Activated CD4-positive, alpha-beta T cell treated with anti-CD3 and anti-CD28 coated beads, Interleukin-2, amount 50 U/mL, for 16 hours (primary cell): ENCODE data around the gene GADL1.

Source experiments
- DNase-seq: peaks from one replicate; pipeline ENCODE4 v3.0.0-alpha.2; 2020

Gene GADL1

GRCh38 chr3:30894521-30895251 is at the start of gene GADL1:
GADL1 (minus strand) TSS chr3:30894661; CDS start chr3:30894614, 47 bp downstream.
- DNase-seq, result peak; percentile 12

GRCh38 chr3:30944124-30944523 is 49.7 kb upstream of the GADL1 start:
- DNase-seq, result no peak

- no peak for DNase-seq
Observed at GRCh38 chr3:30943206-30943605, 48.7 kb upstream of the GADL1 start.

- no peak for DNase-seq
Observed at GRCh38 chr3:30941342-30941741, 46.9 kb upstream of the GADL1 start.

- DNase-seq, result no peak
Observed at GRCh38 chr3:30940740-30941139, 46.3 kb upstream of the GADL1 start.

DNA sequence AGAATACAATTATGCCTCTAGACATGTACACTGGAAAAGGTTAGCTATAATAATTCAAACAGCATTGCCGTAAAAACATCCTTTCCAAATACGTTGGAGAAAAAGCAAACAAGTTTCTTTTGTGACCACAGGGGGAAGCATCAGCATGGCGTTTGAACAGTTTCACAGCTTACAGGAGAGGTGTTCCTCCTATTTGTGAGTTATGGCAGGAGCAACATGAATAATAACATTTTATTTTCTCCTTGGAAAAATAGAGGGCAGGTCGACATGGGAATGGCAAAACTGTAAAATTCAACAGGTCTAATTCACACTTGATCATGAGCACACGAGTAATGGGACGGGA is 39.7 kb upstream of the GADL1 start:
- no peak for DNase-seq

DNA sequence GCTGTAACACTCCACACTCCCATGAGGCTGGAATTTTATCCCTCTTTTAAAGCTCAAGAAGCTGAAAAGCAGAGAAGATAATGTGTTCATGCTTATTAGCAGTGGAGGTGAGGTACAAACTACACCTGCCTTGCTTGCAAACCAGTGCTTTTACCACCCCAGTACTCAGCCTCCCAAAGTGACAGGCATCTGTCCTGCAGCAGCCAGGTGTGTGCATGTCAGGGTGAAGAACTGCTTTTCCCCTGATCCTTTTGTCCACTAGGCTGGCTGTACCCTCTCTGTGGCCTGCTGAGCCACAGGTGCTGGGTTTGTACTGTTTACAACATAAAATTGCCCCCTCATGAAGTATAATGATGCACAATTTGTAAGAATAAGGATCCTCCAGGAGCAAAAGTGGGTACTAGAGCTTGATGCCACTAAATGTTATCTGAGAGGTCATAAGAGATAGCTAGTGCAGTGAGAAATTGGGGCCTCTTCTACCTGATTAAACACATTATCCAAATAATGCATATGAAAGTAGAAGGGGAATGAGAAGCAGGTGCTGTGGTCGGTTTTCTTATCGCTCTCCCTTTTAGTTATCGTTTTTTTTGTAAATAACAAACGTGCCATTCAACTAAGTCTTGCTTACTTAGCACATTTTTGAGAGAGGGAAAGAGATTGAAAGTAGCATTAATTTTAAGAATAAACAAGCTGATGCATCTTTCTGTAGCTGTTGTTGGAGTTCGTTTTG is 39.2 kb upstream of the GADL1 start:
- no peak for DNase-seq

DNA sequence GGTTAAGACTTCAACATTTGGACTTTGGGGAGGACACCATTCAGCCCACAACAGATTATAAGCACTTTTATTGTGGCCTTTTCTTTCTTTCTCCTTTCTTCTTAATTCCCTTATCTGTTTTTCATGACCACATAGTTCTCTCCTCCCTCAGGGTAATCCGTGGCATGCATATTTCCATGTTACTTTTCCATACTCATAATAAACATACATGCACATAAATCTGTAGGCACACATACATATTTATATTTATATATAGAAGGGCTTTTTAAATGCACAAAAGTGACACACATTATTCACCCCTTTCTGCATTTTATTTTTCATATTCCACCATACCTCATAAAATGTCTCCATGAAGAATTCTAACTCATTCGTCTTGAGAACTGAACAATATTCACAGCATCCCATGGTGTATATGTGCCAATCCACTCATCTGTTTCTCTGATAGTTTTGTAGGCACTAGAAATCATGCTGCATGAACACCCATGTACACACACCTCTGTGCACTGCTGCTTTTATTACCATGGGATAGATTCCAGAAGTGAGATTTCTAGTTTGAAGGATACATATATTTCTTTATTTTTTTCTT is 38.1 kb upstream of the GADL1 start:
- no peak for DNase-seq

GRCh38 chr3:30924763-30925162 is 30.3 kb upstream of the GADL1 start:
- DNase-seq, result no peak

DNA sequence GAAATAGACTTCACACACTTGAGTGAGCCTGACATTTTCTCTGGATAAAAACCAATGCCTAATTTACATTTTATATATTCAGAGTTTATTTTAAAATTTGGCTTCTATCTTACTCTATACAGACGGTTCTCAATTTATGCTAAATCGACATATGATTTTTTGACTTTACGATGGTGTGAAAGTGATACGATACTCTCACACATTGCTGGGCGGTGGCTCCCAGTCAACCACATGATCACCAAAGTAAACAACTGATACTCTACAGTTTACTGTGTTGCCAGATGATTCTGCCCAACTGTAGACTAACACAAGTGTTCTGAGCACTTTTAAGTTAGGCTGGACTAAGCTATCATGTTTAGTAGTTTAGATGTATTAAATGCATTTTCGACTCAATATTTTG is 25.1 kb upstream of the GADL1 start:
- no peak for DNase-seq

GRCh38 chr3:30918761-30919160 is 24.3 kb upstream of the GADL1 start:
- no peak for DNase-seq

- DNase-seq, result no peak
Observed at GRCh38 chr3:30915782-30916181, 21.3 kb upstream of the GADL1 start.

- no peak for DNase-seq
Observed at GRCh38 chr3:30914696-30915095, 20.2 kb upstream of the GADL1 start.

GRCh38 chr3:30913176-30913575 is 18.7 kb upstream of the GADL1 start:
- DNase-seq, result no peak

- DNase-seq, result no peak
Observed at GRCh38 chr3:30912301-30912700, 17.8 kb upstream of the GADL1 start.

- DNase-seq, result no peak
Observed at GRCh38 chr3:30908456-30909037, 14.1 kb upstream of the GADL1 start.

DNA sequence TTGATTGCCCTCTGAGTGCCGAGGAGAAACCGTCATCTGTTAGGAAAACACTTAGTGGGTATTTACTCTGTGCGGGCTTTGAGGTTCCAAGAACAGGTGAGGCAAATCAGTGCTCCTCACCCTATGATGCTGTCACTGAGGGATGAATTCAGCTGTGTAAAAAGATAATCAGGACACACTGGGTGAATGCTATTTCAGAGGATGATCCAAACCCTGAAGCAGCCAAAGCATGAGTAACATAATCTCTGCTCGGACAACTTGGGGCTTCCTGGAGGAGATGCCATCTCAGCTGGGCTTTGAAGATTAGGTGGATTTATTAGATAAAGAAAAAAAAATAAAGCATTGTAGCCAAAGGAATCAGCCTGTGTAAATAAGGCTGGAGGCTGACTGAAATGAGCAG is 10.5 kb upstream of the GADL1 start:
- DNase-seq, result no peak

DNA sequence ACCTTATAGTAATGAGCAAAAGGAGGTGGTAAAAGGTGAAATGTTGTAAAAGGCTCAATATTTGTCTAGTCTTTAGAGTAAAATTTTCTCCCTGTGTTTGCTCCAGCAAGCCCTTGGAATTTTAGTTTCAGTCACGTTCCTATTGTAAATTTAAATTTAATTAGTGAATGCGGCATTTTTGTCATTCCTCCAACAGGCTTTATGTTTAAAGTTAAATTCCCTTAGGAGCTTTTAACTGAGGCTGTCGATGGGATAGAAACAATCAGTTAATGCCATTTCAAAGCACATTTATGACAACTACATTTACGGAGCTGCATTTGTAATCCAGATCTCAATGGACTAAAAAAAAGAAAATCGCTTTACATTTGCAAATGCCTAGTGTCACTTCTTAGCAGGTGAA is 868 bp upstream of the GADL1 start:
- DNase-seq, result no peak

DNA sequence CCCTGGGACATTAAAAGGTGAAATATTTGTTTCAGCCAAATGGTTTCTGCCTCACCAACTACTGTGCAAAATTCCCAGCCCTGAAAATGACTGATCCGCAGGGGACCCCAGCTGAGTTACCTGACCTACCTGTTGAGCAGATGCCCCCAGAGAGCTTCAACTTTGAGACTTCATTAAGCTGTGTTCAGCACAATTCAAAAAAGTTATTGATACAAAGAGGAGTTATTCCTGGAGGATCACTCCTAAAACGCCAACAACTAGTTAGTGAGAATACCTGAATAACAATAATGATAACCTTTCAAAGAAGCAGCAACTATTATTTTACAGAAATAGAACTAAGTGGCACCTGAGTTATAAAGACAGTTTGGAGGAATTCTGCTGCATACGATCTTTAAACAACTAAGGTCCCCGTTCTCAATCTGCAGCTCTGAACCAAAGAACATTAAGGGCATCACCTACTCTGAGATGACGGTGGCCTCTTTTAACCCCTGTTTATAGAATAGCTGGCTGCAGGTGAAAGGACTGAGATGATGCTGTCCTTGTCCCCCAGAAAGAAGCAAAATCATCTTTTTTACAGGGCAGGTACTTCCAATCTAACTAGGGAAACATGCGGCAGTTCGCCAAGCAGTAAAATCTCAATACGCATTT is 659 bp downstream of the GADL1 start:
- DNase-seq, result no peak

DNA sequence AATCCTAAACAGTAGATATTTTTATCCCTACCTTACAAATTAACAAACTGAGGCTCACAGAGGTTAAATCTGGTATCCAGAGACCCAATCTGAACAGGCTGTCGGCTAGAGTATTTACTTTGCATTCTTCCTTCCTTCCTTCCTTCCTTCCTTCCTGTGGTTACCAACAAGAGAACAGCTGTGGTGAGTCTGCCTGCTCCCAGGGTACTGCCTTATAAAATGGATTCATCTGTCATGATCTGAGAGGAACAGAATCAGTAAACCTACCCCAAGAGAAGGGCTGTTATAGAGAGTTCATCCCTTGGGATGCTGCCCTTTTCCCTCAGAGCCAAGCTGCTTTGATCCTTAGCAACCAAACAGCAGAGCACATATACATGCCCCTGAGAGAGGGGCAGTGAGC is 3.6 kb downstream of the GADL1 start:
- no peak for DNase-seq

GRCh38 chr3:30886888-30887287 is 7.6 kb downstream of the GADL1 start:
- DNase-seq, result no peak

DNA sequence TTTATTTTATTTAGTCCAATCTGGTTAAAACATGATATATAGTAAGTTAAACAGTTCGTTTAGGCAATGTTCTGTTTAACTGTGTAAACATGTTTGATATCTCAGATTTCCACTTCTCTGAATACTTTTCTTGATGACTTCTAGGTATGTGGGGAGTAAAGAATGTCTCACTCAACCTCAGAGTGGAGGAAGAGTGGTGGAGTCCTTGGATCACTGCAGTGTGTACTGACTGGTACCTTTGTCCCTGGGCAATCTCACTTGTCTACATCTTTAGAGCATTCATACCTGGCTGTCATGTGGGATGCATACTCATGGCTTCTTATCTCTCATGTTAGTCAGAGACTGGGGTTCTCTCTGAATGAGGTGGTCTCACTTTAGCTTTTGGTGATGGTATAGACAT is 15.6 kb downstream of the GADL1 start:
- DNase-seq, result no peak

- DNase-seq, result no peak
Observed at GRCh38 chr3:30875505-30875904, 19.0 kb downstream of the GADL1 start.

GRCh38 chr3:30873671-30874070 is 20.8 kb downstream of the GADL1 start:
- DNase-seq, result no peak
